GM19239 (cell line): ENCODE measurements around the gene CLEC2A.
A peak's percentile ranks its signal among the peaks of the same experiment; 100 is the strongest.
"Not testable (repeated sequence)": the region's sequence is repeated elsewhere in the genome, so short reads cannot be mapped to it uniquely, and the experiment has no call there.

Experiments used
- DNase-seq: peaks from one replicate; pipeline ENCODE4 v3.0.0; 2011; ENCODE audit warnings: low spot score; ENCODE audit not compliant: insufficient read length
- FAIRE-seq: peaks from 2 replicates; lab custom pipeline; 2011; peaks lifted over from hg19 to GRCh38; lab: Jason Lieb, UNC

The CLEC2A gene

GRCh38 chr12:9888665-9889273 lies 43.4 kb downstream of the CLEC2A start:
- DNase-seq (no peak), FAIRE-seq (no peak)

- DNase-seq, result no peak
- FAIRE-seq, result no peak
Observed at GRCh38 chr12:9883175-9883574, 49.0 kb downstream of the CLEC2A start.

GRCh38 chr12:9881988-9882387 lies 50.2 kb downstream of the CLEC2A start:
- DNase-seq (no peak), FAIRE-seq (no peak)

- no peak for FAIRE-seq
- no peak for DNase-seq
Observed at GRCh38 chr12:9881246-9881645, 50.9 kb downstream of the CLEC2A start, which contains the start of gene KLRF2. KLRF2 (plus strand) TSS chr12:9881489; CDS start chr12:9881596, 107 bp downstream.

- FAIRE-seq (no peak), DNase-seq (no peak)
Observed at GRCh38 chr12:9880532-9881078, 51.6 kb downstream of the CLEC2A start.

- FAIRE-seq, result not testable (repeated sequence)
Observed at GRCh38 chr12:9876120-9876519, 56.0 kb downstream of the CLEC2A start.

GRCh38 chr12:9872742-9873141 lies 59.4 kb downstream of the CLEC2A start:
- DNase-seq (no peak), FAIRE-seq (no peak)

More at GRCh38 chr12:9876120-9876519, 56.0 kb downstream of the CLEC2A start:
- not testable (repeated sequence) for DNase-seq

GRCh38 chr12:9872162-9872561 lies 60.0 kb downstream of the CLEC2A start:
- no peak for DNase-seq
- FAIRE-seq, result no peak

- FAIRE-seq, result peak; percentile 21
- DNase-seq, result no peak
Observed at GRCh38 chr12:9870286-9870866, 61.8 kb downstream of the CLEC2A start.

- DNase-seq, result no peak
Observed at GRCh38 chr12:9869307-9870161, 62.6 kb downstream of the CLEC2A start, which contains the start of gene CLEC2B. CLEC2B (minus strand) TSS chr12:9869354.

GRCh38 chr12:9868951-9869306 lies 63.2 kb downstream of the CLEC2A start:
- DNase-seq (no peak), FAIRE-seq (no peak)

More at GRCh38 chr12:9869307-9870161, 62.6 kb downstream of the CLEC2A start, which contains the start of gene CLEC2B:
- peak; percentile 89 for FAIRE-seq

GRCh38 chr12:9868311-9868801 lies 63.8 kb downstream of the CLEC2A start:
- DNase-seq (no peak), FAIRE-seq (peak; percentile 77)

- no peak for DNase-seq
Observed at GRCh38 chr12:9867531-9867930, 64.6 kb downstream of the CLEC2A start.

GRCh38 chr12:9866860-9867269 lies 65.3 kb downstream of the CLEC2A start:
- DNase-seq, result no peak
- peak; percentile 69 for FAIRE-seq

More at GRCh38 chr12:9867531-9867930, 64.6 kb downstream of the CLEC2A start:
- FAIRE-seq, result peak; percentile 70

GRCh38 chr12:9864913-9865675 lies 67.1 kb downstream of the CLEC2A start:
- FAIRE-seq, result peak; percentile 78

More at GRCh38 chr12:9864913-9865675, 67.1 kb downstream of the CLEC2A start:
- no peak for DNase-seq
